GM19238 (cell line): Measurements from ENCODE around the gene KLF12.

Experiments
- DNase-seq: peaks from one replicate; pipeline ENCODE4 v3.0.0; 2011; ENCODE audit warnings: low spot score; ENCODE audit not compliant: insufficient read length

The KLF12 gene

GRCh38 chr13:74103970-74104555 lies 30.1 kb downstream of the KLF12 start:
- DNase-seq, result no peak

DNA sequence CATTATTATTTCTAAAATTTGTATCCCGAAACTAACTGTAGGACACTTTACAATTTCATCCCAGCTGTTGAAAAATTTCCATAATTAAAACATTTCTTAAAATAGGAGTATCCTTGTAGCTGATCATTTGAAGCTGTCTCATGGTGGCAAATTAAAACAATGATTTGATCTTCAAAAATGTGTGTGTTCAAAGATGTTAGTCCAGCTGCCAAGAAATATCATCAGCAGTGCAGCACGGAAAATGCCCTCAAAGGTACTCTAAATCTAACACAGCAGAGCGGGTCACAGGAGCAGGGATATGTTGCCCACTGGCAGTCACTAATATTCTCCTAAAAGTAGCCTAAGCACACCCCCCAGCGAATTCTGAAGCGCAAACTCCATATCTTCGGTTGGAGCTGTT lies 31.0 kb downstream of the KLF12 start:
- no peak for DNase-seq

- no peak for DNase-seq
These were observed 31.5 kb downstream of the KLF12 start for GRCh38 chr13:74102691-74103090.

DNA sequence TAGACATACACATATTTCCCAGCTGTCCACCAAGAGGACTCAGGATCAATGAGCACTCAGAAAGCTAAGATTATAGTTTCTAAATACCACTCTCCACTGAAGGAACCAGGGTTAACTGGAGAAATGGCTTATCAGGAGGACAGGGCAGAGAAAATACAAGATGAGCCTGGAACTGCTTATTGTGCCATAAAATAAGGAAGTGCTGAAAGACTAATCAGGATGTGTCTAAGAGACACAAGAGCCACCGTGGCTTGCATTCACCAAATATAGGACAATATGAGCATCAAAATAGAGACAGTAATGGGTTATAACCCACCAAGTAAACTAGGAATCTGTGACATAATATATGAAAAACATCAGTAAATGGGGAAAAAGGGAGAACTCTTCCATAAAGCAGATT lies 32.8 kb downstream of the KLF12 start:
- DNase-seq, result no peak

DNA sequence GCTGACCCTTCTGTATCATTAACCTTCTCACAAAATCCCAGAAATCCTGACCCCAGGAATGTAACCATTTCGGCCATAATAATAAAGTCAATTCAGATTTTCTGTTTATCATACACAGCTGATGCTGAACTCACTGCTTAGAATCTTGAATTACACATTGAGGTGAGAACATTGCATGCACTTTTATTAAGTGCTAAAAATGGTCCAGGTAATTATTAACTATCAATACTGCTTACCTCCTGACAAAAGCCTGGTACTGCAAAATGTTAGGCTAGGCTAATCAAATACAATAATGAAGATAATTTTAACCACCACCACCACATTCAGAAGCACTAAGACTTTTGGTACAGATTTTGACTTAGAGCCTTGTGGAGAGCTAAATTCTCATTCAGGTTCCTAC lies 36.1 kb downstream of the KLF12 start:
- DNase-seq, result no peak

DNA sequence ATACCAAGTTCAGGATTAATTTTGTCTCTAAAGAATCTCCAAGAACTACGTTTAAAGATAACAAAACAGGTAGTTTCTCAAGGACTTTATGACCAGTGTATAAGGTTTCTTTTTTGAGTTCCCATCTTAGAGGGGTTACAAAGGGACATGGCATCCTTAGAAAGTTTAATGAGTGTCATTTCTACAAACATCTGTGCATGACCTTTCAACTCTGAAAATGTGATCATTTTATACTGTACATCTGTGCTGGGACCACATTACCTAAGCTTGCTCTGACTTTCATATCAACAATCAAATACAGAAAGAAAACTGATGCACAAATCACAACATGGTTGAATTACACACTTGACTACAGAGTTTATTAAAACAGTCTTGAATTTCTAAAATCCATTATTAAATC lies 37.1 kb downstream of the KLF12 start:
- DNase-seq, result no peak

DNA sequence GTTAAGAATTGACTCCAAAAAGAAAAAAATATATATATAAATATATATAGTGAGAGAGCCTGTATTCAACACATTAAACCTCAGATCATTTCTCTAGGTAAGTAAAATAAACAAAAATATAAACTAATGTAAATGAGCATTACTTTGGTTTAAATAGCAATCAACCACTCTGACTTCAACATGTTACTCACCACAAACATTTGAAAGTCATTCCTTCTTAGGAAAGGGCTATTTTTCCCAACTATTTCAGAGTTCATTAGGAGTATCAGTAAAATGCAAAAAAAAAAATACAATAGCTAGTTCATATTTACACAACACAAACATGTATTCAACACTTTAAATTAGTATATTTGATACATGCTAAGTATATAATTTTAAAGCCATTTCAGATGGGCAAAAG lies 40.5 kb downstream of the KLF12 start:
- no peak for DNase-seq

- no peak for DNase-seq
These were observed 41.5 kb downstream of the KLF12 start for GRCh38 chr13:74092711-74093110.

GRCh38 chr13:74090869-74091605 lies 43.2 kb downstream of the KLF12 start:
- no peak for DNase-seq

- DNase-seq, result no peak
These were observed 43.8 kb downstream of the KLF12 start for GRCh38 chr13:74090397-74090796.

GRCh38 chr13:74087357-74087756 lies 46.8 kb downstream of the KLF12 start:
- no peak for DNase-seq
